Adrenal gland (tissue), 5 donors: Measurements from ENCODE around the gene GIMAP7.

ENCODE experiments used
- POLR2A ChIP-seq, 2 donors: fragments of 450-650 bp; IDR thresholded peaks; one replicate each; pipeline ENCODE4 v1.6.1; 2017; ENCODE audit warnings: antibody characterized with exemption in 2 of 2, mild to moderate bottlenecking in 2 of 2, moderate library complexity in 1 of 2
- TF ChIP-seq, protein P1 (sequence below), 6 experiments: fragments of 450-650 bp in 4 of 6; fragments of 200-600 bp in 2 of 6; sonication (generic) in 1 of 6; IDR thresholded peaks; 1 replicate in 5 of 6; 2 replicates in 1 of 6; pipeline versions ENCODE4 v1.5.1 to v1.8.0; 2016 to 2021; ENCODE audit warnings: antibody characterized with exemption in 6 of 6, mild to moderate bottlenecking in 2 of 6, moderate library complexity in 1 of 6
- donor health status: DM: no; HTN: no; CAD: no.

DNA sequence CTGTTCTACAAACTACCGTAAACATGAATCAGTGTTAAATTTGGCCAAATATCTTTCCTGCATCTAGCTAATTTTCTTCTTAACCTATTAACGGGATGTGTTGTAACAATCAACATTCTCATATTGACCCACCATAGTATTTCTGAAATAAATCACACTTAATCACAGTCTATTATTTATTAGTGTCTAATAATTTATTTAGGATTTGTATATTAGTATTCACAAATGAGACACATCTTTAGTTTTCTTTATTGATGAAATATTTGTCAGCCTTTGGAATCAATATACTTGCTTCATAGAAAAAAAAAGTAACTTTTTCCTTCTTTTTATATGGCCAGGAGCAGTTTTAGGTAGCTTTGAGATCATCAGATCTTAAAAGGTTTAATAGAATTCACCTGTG, 4.6 kb downstream of the GIMAP7 start:
- TF ChIP-seq, protein P1, sequence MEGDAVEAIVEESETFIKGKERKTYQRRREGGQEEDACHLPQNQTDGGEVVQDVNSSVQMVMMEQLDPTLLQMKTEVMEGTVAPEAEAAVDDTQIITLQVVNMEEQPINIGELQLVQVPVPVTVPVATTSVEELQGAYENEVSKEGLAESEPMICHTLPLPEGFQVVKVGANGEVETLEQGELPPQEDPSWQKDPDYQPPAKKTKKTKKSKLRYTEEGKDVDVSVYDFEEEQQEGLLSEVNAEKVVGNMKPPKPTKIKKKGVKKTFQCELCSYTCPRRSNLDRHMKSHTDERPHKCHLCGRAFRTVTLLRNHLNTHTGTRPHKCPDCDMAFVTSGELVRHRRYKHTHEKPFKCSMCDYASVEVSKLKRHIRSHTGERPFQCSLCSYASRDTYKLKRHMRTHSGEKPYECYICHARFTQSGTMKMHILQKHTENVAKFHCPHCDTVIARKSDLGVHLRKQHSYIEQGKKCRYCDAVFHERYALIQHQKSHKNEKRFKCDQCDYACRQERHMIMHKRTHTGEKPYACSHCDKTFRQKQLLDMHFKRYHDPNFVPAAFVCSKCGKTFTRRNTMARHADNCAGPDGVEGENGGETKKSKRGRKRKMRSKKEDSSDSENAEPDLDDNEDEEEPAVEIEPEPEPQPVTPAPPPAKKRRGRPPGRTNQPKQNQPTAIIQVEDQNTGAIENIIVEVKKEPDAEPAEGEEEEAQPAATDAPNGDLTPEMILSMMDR (IDR thresholded peaks at IDR 0.05), result no peak
- TF ChIP-seq POLR2A (IDR thresholded peaks at IDR 0.05), result no peak
